ENCODE data around the gene MANF.
A peak's percentile ranks its signal among the peaks of the same experiment; 100 is the strongest.

MANF gene

GRCh38 chr3:51390246-51391074 is 5.4 kb downstream of the MANF start:
- no peak for DNase-seq

- peak; percentile 99 for DNase-seq
Measured at GRCh38 chr3:51391075-51391565, 6.0 kb downstream of the MANF start, which contains the start of gene RBM15B. TSS of gene RBM15B (plus strand) at chr3:51391285. CDS start at chr3:51391400, 115 bp downstream.

GRCh38 chr3:51391566-51392354 is 6.7 kb downstream of the MANF start:
- peak; percentile 86 for DNase-seq

- no peak for DNase-seq
Measured at GRCh38 chr3:51392355-51393133, 7.5 kb downstream of the MANF start.

GRCh38 chr3:51393134-51393495 is 8.0 kb downstream of the MANF start:
- DNase-seq, result no peak

GRCh38 chr3:51393564-51393963 is 8.5 kb downstream of the MANF start:
- DNase-seq, result no peak

- DNase-seq, result no peak
Measured at GRCh38 chr3:51394541-51394940, 9.4 kb downstream of the MANF start.

- DNase-seq, result no peak
Measured at GRCh38 chr3:51395493-51396213, 10.6 kb downstream of the MANF start.

GRCh38 chr3:51396401-51396800 is 11.3 kb downstream of the MANF start:
- DNase-seq, result no peak

GRCh38 chr3:51397392-51397791 is 12.3 kb downstream of the MANF start:
- DNase-seq, result no peak

- no peak for DNase-seq
Measured at GRCh38 chr3:51398595-51399310, 13.7 kb downstream of the MANF start.

GRCh38 chr3:51400166-51400565 is 15.1 kb downstream of the MANF start:
- no peak for DNase-seq

- no peak for DNase-seq
Measured at GRCh38 chr3:51401735-51402134, 16.6 kb downstream of the MANF start.

- no peak for DNase-seq
Measured at GRCh38 chr3:51403675-51404074, 18.6 kb downstream of the MANF start.

GRCh38 chr3:51408021-51408420 is 22.9 kb downstream of the MANF start:
- no peak for DNase-seq

GRCh38 chr3:51408813-51409212 is 23.7 kb downstream of the MANF start:
- no peak for DNase-seq

- no peak for DNase-seq
Measured at GRCh38 chr3:51422211-51422610, 37.1 kb downstream of the MANF start.

- no peak for DNase-seq
Measured at GRCh38 chr3:51426921-51427320, 41.8 kb downstream of the MANF start.

GRCh38 chr3:51429138-51429537 is 44.0 kb downstream of the MANF start:
- DNase-seq, result no peak

GRCh38 chr3:51434110-51434509 is 49.0 kb downstream of the MANF start:
- DNase-seq, result no peak

GRCh38 chr3:51434746-51435327 is 49.7 kb downstream of the MANF start:
- DNase-seq, result peak; percentile 71
